A673 (cell line): Measurements from ENCODE around the gene ZHX3.

Source experiments
- CTCF ChIP-seq: fragments of 300-800, 200-600 bp; sonication (generic); conservative IDR thresholded peaks from 2 replicates; pipeline ENCODE4 v1.5.1; 2017; ENCODE audit warnings: low read depth, mild to moderate bottlenecking, antibody characterized with exemption, low read length, moderate library complexity, mixed read lengths
- EZH2 ChIP-seq: fragments of 200-600 bp; sonication (generic); IDR thresholded peaks from 2 replicates; pipeline ENCODE4 v1.6.1; 2017; ENCODE audit warnings: borderline replicate concordance, low read depth, mild to moderate bottlenecking, mixed read lengths, antibody characterized with exemption, low read length; ENCODE audit not compliant: poor library complexity, severe bottlenecking

GRCh38 chr20:41203660-41204059 is 113.9 kb downstream of the ZHX3 start:
- TF ChIP-seq EZH2 (no peak), CTCF (no peak)
